ENCODE results near the gene PCNX1. TPM values are rescaled to one million over a fixed set of nuclear protein-coding genes. Genes with fewer than 3 reads are reported as not detected.

Gene PCNX1
- total and polyA plus RNA-seq, 4 donors: 5.2 to 103 (median 37.9) TPM

DNA sequence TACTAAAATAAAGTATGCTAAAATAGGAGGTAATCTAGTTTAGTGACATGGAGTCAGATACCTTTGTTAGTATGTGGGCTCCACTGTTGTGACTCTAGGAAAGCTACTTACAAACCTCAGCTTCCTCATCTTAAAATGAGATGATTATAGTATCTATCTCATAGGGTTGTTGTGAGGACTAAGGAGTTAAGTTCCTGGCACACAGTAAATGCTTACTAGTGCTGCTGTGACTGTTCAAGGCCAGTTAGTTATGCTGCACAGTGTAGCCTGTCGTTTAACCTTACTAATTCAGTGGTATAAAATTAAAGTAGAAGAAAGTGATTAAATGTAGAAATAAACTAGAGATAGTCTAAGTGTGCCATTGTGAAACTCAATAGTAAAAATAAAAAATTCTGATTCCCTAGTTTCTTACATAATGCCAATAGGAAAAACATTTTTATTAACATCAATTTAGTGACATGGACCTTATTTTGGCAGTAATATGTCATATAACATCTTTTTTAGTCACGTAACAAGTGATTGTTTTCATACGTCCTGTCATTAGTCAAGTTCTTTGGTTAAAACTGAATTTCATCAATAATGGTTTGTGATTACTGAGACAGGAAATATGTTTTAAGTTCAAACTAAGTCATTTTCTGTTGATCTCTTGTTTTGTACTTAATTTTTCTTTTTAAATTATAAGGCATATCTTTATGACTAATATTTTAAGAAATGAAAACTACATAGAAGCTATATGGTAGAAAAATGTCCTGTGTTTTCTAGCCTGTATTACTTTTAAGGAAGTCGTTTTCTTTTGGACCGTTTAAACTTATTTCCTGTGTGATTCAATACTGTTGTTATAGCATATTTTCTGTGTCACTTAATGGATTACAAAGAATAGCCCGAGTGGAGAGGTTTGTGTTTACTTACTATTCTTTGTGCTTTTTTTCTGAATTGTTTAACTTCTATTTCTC, 74.0 kb downstream of the PCNX1 start:
- no peaks in the 10 kb centered on the region for H3K27me3 ChIP-seq (ENCODE audit: control insufficient read depth in 3 of 3, insufficient read depth in 3 of 3, low read length in 2 of 3)
- TF ChIP-seq, protein P1, sequence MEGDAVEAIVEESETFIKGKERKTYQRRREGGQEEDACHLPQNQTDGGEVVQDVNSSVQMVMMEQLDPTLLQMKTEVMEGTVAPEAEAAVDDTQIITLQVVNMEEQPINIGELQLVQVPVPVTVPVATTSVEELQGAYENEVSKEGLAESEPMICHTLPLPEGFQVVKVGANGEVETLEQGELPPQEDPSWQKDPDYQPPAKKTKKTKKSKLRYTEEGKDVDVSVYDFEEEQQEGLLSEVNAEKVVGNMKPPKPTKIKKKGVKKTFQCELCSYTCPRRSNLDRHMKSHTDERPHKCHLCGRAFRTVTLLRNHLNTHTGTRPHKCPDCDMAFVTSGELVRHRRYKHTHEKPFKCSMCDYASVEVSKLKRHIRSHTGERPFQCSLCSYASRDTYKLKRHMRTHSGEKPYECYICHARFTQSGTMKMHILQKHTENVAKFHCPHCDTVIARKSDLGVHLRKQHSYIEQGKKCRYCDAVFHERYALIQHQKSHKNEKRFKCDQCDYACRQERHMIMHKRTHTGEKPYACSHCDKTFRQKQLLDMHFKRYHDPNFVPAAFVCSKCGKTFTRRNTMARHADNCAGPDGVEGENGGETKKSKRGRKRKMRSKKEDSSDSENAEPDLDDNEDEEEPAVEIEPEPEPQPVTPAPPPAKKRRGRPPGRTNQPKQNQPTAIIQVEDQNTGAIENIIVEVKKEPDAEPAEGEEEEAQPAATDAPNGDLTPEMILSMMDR (IDR thresholded peaks at IDR 0.05; ENCODE audit: control extremely low read depth, extremely low read depth): no peak
- H3K9ac ChIP-seq (ENCODE audit: insufficient read depth in 1 of 2, low read length in 2 of 2): no peak overlapping the region
- no peak overlapping the region for H3K27ac ChIP-seq (ENCODE audit: low read depth in 1 of 2, low read length in 1 of 2)
- DNase-seq (peak in 2 of 3 donors; percentile 23 to 24), ATAC-seq (ENCODE audit: insufficient read depth, low FRiP score) (no peak)
- H3K9me3 ChIP-seq (ENCODE audit: control insufficient read depth in 4 of 4, insufficient read depth in 3 of 4, low read length in 3 of 4): no peaks in the 10 kb centered on the region
- peaks cover 14 to 24% (median 16%) of the 10 kb centered on the region in 4 donors for H3K36me3 ChIP-seq (ENCODE audit: control insufficient read depth in 4 of 4, insufficient read depth in 4 of 4, low read length in 4 of 4)
- peaks cover 0 to 22% (median 3%) of the 10 kb centered on the region in 5 donors for H3K4me1 ChIP-seq (ENCODE audit: control insufficient read depth in 5 of 5, insufficient read depth in 5 of 5, low read length in 5 of 5)
- no peak overlapping the region for H3K4me3 ChIP-seq
- WGBS, 2 donors: 17 to 32% methylated on average over 6 of the region's 6 CpGs

- no peak overlapping the region for H3K4me3 ChIP-seq
- H3K9me3 ChIP-seq (ENCODE audit: control insufficient read depth in 4 of 4, insufficient read depth in 3 of 4, low read length in 3 of 4): no peaks in the 10 kb centered on the region
- peak in 1 of 3 donors; percentile 11 for DNase-seq
- H3K27me3 ChIP-seq (ENCODE audit: control insufficient read depth in 3 of 3, insufficient read depth in 3 of 3, low read length in 2 of 3): no peaks in the 10 kb centered on the region
- WGBS, 2 donors: 31 to 70% methylated on average over 1 of the region's 1 CpG
- peak overlapping the region in 1 of 2 donors; percentile 13 for H3K9ac ChIP-seq (ENCODE audit: insufficient read depth in 1 of 2, low read length in 2 of 2)
- H3K4me1 ChIP-seq (ENCODE audit: control insufficient read depth in 5 of 5, insufficient read depth in 5 of 5, low read length in 5 of 5): peaks cover 0 to 22% (median 3%) of the 10 kb centered on the region in 5 donors
- no peak for ATAC-seq (ENCODE audit: insufficient read depth, low FRiP score)
- no peak overlapping the region for H3K27ac ChIP-seq (ENCODE audit: low read depth in 1 of 2, low read length in 1 of 2)
- TF ChIP-seq, protein P1 (IDR thresholded peaks at IDR 0.05; ENCODE audit: control extremely low read depth, extremely low read depth): no peak
- peaks cover 9 to 21% (median 11%) of the 10 kb centered on the region in 4 donors for H3K36me3 ChIP-seq (ENCODE audit: control insufficient read depth in 4 of 4, insufficient read depth in 4 of 4, low read length in 4 of 4)
These were observed 74.9 kb downstream of the PCNX1 start for GRCh38 chr14:70982200-70982599.

GRCh38 chr14:70987041-70987440, 79.8 kb downstream of the PCNX1 start:
- WGBS, 2 donors: 72 to 80% methylated on average over 1 of the region's 1 CpG
- Histone ChIP-seq H3K27me3 (ENCODE audit: control insufficient read depth in 3 of 3, insufficient read depth in 3 of 3, low read length in 2 of 3) (no peaks in the 10 kb centered on the region), H3K27ac (ENCODE audit: low read depth in 1 of 2, low read length in 1 of 2) (no peak overlapping the region), H3K9ac (ENCODE audit: insufficient read depth in 1 of 2, low read length in 2 of 2) (no peak overlapping the region), H3K9me3 (ENCODE audit: control insufficient read depth in 4 of 4, insufficient read depth in 3 of 4, low read length in 3 of 4) (no peaks in the 10 kb centered on the region), H3K4me3 (no peak overlapping the region), H3K4me1 (ENCODE audit: control insufficient read depth in 5 of 5, insufficient read depth in 5 of 5, low read length in 5 of 5) (peaks cover 0 to 9% (median 3%) of the 10 kb centered on the region in 5 donors), H3K36me3 (ENCODE audit: control insufficient read depth in 4 of 4, insufficient read depth in 4 of 4, low read length in 4 of 4) (peaks cover 0 to 8% (median under 1%) of the 10 kb centered on the region in 4 donors)
- ATAC-seq (ENCODE audit: insufficient read depth, low FRiP score) (no peak), DNase-seq (no peak)
- TF ChIP-seq, protein P1 (IDR thresholded peaks at IDR 0.05; ENCODE audit: control extremely low read depth, extremely low read depth): no peak
